GM23338 (cell line): ENCODE measurements around the gene RFX8. TPM values are rescaled to one million over a fixed set of nuclear protein-coding genes. Genes with fewer than 3 reads are reported as not detected.

Experiments used
- ATAC-seq: fragments of 200-7000 bp; cut with Tn5 transposase; 3 replicates; pipeline ENCODE4 v1.9.1; 2020
- DNase-seq: peaks from one replicate; pipeline ENCODE4 v3.0.0-alpha.2; 2015; ENCODE audit warnings: low spot score
- H2AFZ ChIP-seq: fragments of 200-600 bp; sonication (generic); 2 replicates; pipeline ENCODE4 v1.8.0; 2016; ENCODE audit warnings: antibody characterized with exemption, mild to moderate bottlenecking, moderate library complexity
- H3F3A ChIP-seq: fragments of 200-600 bp; sonication (generic); replicated peaks from 2 replicates; pipeline ENCODE4 v1.8.0; 2017; ENCODE audit warnings: antibody characterized with exemption, mixed run types, low read depth
- H3K27ac ChIP-seq: fragments of 200-600 bp; sonication (generic); 2 replicates; pipeline ENCODE4 v1.6.1; 2016; ENCODE audit warnings: low read depth
- H3K27me3 ChIP-seq: fragments of 200-600 bp; sonication (generic); 2 replicates; pipeline ENCODE4 v1.8.0; 2016; ENCODE audit warnings: mild to moderate bottlenecking, mixed run types, moderate library complexity; ENCODE audit not compliant: insufficient read depth
- H3K36me3 ChIP-seq: fragments of 200-600 bp; sonication (generic); 2 replicates; pipeline ENCODE4 v1.8.0; 2016; ENCODE audit warnings: mild to moderate bottlenecking; ENCODE audit not compliant: insufficient read depth
- H3K4me1 ChIP-seq: fragments of 200-600 bp; sonication (generic); 2 replicates; pipeline ENCODE4 v1.8.0; 2016; ENCODE audit warnings: mild to moderate bottlenecking, moderate library complexity; ENCODE audit not compliant: insufficient read depth
- H3K4me2 ChIP-seq: fragments of 200-600 bp; sonication (generic); 2 replicates; pipeline ENCODE4 v1.7.1; 2017; ENCODE audit warnings: mixed run types
- H3K4me3 ChIP-seq: fragments of 200-600 bp; sonication (generic); 2 replicates; pipeline ENCODE4 v1.6.1; 2016; ENCODE audit warnings: mixed run types
- H3K79me2 ChIP-seq: fragments of 200-600 bp; sonication (generic); replicated peaks from 2 replicates; pipeline ENCODE4 v1.8.0; 2017; ENCODE audit warnings: mild to moderate bottlenecking; ENCODE audit not compliant: insufficient read depth
- H3K9me2 ChIP-seq: fragments of 200-600 bp; sonication (generic); 2 replicates; pipeline ENCODE4 v1.8.0; 2017; ENCODE audit not compliant: insufficient read depth
- H4K20me1 ChIP-seq: fragments of 200-600 bp; sonication (generic); replicated peaks from 2 replicates; pipeline ENCODE4 v1.8.0; 2017; ENCODE audit warnings: mild to moderate bottlenecking; ENCODE audit not compliant: insufficient read depth
- H3K27ac Mint-ChIP-seq: 2 replicates; pipeline ENCODE4 v1.8.0; 2020; ENCODE audit warnings: inconsistent platforms, mild to moderate bottlenecking, moderate library complexity, mixed read lengths
- H3K27me3 Mint-ChIP-seq: 3 replicates; pipeline ENCODE4 v1.8.0; 2022; ENCODE audit warnings: low read depth, mild to moderate bottlenecking, moderate library complexity, mixed read lengths, inconsistent platforms; ENCODE audit not compliant: insufficient read depth, poor library complexity
- H3K36me3 Mint-ChIP-seq: 3 replicates; pipeline ENCODE4 v1.8.0; 2021; ENCODE audit warnings: low read depth, mild to moderate bottlenecking, inconsistent platforms, moderate library complexity, mixed read lengths
- H3K4me1 Mint-ChIP-seq: 3 replicates; pipeline ENCODE4 v1.8.0; 2020; ENCODE audit warnings: mild to moderate bottlenecking, inconsistent platforms, mixed read lengths
- H3K4me3 Mint-ChIP-seq: 3 replicates; pipeline ENCODE4 v1.8.0; 2021; ENCODE audit warnings: moderate library complexity, mild to moderate bottlenecking, inconsistent platforms, mixed read lengths
- H3K9me3 Mint-ChIP-seq: 3 replicates; pipeline ENCODE4 v1.8.0; 2020; ENCODE audit warnings: moderate library complexity, mild to moderate bottlenecking, inconsistent platforms, mixed read lengths
- CREB1 ChIP-seq: fragments of 250-450 bp; sonication (Bioruptor Pico); IDR thresholded peaks from 2 replicates; pipeline ENCODE4 v1.5.0; 2020; ENCODE audit warnings: low read depth, mild to moderate bottlenecking, moderate library complexity
- EZH2 ChIP-seq: fragments of 200-600 bp; sonication (generic); IDR thresholded peaks from one replicate; pipeline ENCODE4 v1.8.0; 2017; ENCODE audit warnings: antibody characterized with exemption, mild to moderate bottlenecking, low read depth; ENCODE audit not compliant: unreplicated experiment
- EZH2phosphoT487 ChIP-seq: fragments of 200-600 bp; sonication (generic); IDR thresholded peaks from one replicate; pipeline ENCODE4 v1.8.1; 2018; ENCODE audit warnings: antibody characterized with exemption; ENCODE audit not compliant: unreplicated experiment
- JUNB ChIP-seq: IDR thresholded peaks from one replicate; pipeline ENCODE4 v1.6.1; 2016; ENCODE audit warnings: antibody characterized with exemption; ENCODE audit not compliant: unreplicated experiment
- NANOG ChIP-seq: IDR thresholded peaks from 2 replicates; pipeline ENCODE4 v1.6.1; 2016; ENCODE audit warnings: antibody characterized with exemption, borderline replicate concordance
- POLR2AphosphoS5 ChIP-seq: IDR thresholded peaks from 2 replicates; pipeline ENCODE4 v1.6.1; 2016; ENCODE audit warnings: antibody characterized with exemption, low read depth
- REST ChIP-seq: IDR thresholded peaks from one replicate; pipeline ENCODE4 v1.6.1; 2018; ENCODE audit warnings: antibody characterized with exemption; ENCODE audit not compliant: unreplicated experiment
- STAT1 ChIP-seq: IDR thresholded peaks from one replicate; pipeline ENCODE4 v1.6.1; 2016; ENCODE audit warnings: antibody characterized with exemption; ENCODE audit not compliant: unreplicated experiment
- ZNF114 ChIP-seq: fragments of 250-450 bp; sonication (Bioruptor Pico); IDR thresholded peaks from 2 replicates; pipeline ENCODE4 v1.5.0; 2020; ENCODE audit warnings: mild to moderate bottlenecking, moderate library complexity
- ZNF331 ChIP-seq: fragments of 250-450 bp; sonication (Bioruptor Pico); IDR thresholded peaks from 2 replicates; pipeline ENCODE4 v1.5.0; 2020; ENCODE audit warnings: low read depth, mild to moderate bottlenecking, moderate library complexity
- ZNF462 ChIP-seq: fragments of 250-450 bp; sonication (Bioruptor Pico); IDR thresholded peaks from 2 replicates; pipeline ENCODE4 v1.5.0; 2020; ENCODE audit warnings: mild to moderate bottlenecking, moderate library complexity
- polyA plus RNA-seq: library from polyadenylated mRNA; unstranded; fragments of >200 nt; fragmentation: Nextera tagmentation; extraction: Ambion mirVana; gene quantifications from 2 replicates; pipeline ENCODE4 v1.2.1, GENCODE V29; 2016
- total RNA-seq: library from RNA; depleted of rRNA; stranded (reverse); fragments of >200 nt; shearing (Covaris generic); gene quantifications from 2 replicates; pipeline ENCODE4 v1.2.3, GENCODE V29; 2014
- TF ChIP-seq, protein P1 (sequence below): IDR thresholded peaks from 2 replicates; pipeline ENCODE4 v1.6.1; 2016; ENCODE audit warnings: antibody characterized with exemption
- TF ChIP-seq, protein P2 (sequence below), 2 experiments: fragments of 200-600 bp in 1 of 2; sonication (generic) in 1 of 2; conservative IDR thresholded peaks; 2 replicates each; pipeline versions ENCODE4 v1.5.1 to v1.6.1; 2016 to 2017; ENCODE audit warnings: antibody characterized with exemption in 2 of 2, low read depth in 2 of 2, mild to moderate bottlenecking in 2 of 2, moderate library complexity in 1 of 2

The RFX8 gene
- total and polyA plus RNA-seq, 2 experiments from 2014 or later, result 0.65 to 1.5 TPM

DNA sequence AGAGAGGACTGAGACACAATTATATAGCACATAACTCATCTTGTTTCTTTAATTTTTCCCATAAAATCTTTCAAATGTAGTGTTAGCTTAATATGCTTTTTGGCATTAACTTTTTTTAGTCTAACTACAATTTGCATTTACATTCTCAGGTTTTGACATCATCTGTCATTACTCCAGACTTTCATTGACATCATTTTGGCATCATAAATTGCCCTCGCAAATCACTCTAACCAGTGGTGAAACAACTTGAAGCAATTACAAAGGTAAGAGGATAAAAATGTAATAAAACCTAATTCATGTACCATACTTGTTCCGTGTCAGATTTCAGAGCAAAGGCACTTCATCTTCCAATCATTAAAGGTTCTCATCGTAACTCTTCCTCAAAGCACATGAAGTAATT is 41.4 kb downstream of the RFX8 start:
- Mint-ChIP-seq H3K27me3 (peaks cover 4% of the 10 kb centered on the region), H3K36me3 (no peaks in the 10 kb centered on the region), H3K9me3 (no peaks in the 10 kb centered on the region), H3K27ac (no peak overlapping the region), H3K4me1 (peaks cover 10% of the 10 kb centered on the region), H3K4me3 (no peak overlapping the region)
- TF ChIP-seq STAT1, result no peak
- TF ChIP-seq JUNB, result no peak
- TF ChIP-seq, protein P1, sequence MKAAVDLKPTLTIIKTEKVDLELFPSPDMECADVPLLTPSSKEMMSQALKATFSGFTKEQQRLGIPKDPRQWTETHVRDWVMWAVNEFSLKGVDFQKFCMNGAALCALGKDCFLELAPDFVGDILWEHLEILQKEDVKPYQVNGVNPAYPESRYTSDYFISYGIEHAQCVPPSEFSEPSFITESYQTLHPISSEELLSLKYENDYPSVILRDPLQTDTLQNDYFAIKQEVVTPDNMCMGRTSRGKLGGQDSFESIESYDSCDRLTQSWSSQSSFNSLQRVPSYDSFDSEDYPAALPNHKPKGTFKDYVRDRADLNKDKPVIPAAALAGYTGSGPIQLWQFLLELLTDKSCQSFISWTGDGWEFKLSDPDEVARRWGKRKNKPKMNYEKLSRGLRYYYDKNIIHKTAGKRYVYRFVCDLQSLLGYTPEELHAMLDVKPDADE, result no peak
- no peak for TF ChIP-seq NANOG
- TF ChIP-seq ZNF114 (CRISPR knock-in tag), result no peak
- TF ChIP-seq, protein P2, sequence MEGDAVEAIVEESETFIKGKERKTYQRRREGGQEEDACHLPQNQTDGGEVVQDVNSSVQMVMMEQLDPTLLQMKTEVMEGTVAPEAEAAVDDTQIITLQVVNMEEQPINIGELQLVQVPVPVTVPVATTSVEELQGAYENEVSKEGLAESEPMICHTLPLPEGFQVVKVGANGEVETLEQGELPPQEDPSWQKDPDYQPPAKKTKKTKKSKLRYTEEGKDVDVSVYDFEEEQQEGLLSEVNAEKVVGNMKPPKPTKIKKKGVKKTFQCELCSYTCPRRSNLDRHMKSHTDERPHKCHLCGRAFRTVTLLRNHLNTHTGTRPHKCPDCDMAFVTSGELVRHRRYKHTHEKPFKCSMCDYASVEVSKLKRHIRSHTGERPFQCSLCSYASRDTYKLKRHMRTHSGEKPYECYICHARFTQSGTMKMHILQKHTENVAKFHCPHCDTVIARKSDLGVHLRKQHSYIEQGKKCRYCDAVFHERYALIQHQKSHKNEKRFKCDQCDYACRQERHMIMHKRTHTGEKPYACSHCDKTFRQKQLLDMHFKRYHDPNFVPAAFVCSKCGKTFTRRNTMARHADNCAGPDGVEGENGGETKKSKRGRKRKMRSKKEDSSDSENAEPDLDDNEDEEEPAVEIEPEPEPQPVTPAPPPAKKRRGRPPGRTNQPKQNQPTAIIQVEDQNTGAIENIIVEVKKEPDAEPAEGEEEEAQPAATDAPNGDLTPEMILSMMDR (conservative IDR thresholded peaks at IDR 0.05; ENCODE audit: low read depth in 2 of 2), result no peak
- TF ChIP-seq POLR2AphosphoS5, result no peak
- no peak for TF ChIP-seq CREB1 (CRISPR knock-in tag)
- TF ChIP-seq ZNF462 (CRISPR knock-in tag), result no peak
- TF ChIP-seq ZNF331 (CRISPR knock-in tag), result no peak
- TF ChIP-seq EZH2, result no peak
- TF ChIP-seq EZH2phosphoT487, result no peak
- no peak for TF ChIP-seq REST
- Histone ChIP-seq H3K4me2 (no peak overlapping the region), H3K36me3 (no peaks in the 10 kb centered on the region), H3K27me3 (no peaks in the 10 kb centered on the region), H3K9me2 (0 out of 2 replicates have a peak, but pooled peaks cover 4% of the 10 kb centered on the region), H3K27ac (no peak overlapping the region), H2AFZ (no peak overlapping the region), H3K4me3 (no peak overlapping the region), H3K79me2 (no peaks in the 10 kb centered on the region), H4K20me1 (no peaks in the 10 kb centered on the region), H3F3A (no peaks in the 10 kb centered on the region), H3K4me1 (peaks cover 12% of the 10 kb centered on the region)
- ATAC-seq (no peak), DNase-seq (no peak)
